ENCODE results near the gene GSKIP.
"Not testable (repeated sequence)": the region's sequence is repeated elsewhere in the genome, so short reads cannot be mapped to it uniquely, and the experiment has no call there.

Gene GSKIP

GRCh38 chr14:96362965-96363750 is at the start of gene GSKIP, which contains the start of gene ATG2B:
TSS of gene GSKIP (plus strand) at chr14:96363526. CDS start at chr14:96382248, 18,722 bp downstream.
TSS of gene ATG2B (minus strand) at chr14:96363341. CDS start at chr14:96362976, 365 bp downstream.
- peak; percentile 35 for DNase-seq

- no peak for DNase-seq
Observed at GRCh38 chr14:96316087-96316486, 47.2 kb upstream of the GSKIP start.

GRCh38 chr14:96318836-96319235 is 44.5 kb upstream of the GSKIP start:
- no peak for DNase-seq

- no peak for DNase-seq
Observed at GRCh38 chr14:96320605-96321004, 42.7 kb upstream of the GSKIP start.

GRCh38 chr14:96324219-96324618 is 39.1 kb upstream of the GSKIP start:
- DNase-seq: no peak

GRCh38 chr14:96338551-96338950 is 24.8 kb upstream of the GSKIP start:
- DNase-seq: no peak

- DNase-seq: no peak
Observed at GRCh38 chr14:96341323-96341722, 22.0 kb upstream of the GSKIP start.

- DNase-seq: no peak
Observed at GRCh38 chr14:96345669-96346068, 17.7 kb upstream of the GSKIP start.

- DNase-seq: not testable (repeated sequence)
Observed at GRCh38 chr14:96347957-96348356, 15.4 kb upstream of the GSKIP start.

GRCh38 chr14:96349286-96350075 is 13.8 kb upstream of the GSKIP start:
- no peak for DNase-seq

GRCh38 chr14:96351986-96352385 is 11.3 kb upstream of the GSKIP start:
- DNase-seq: no peak

- DNase-seq: no peak
Observed at GRCh38 chr14:96352708-96353107, 10.6 kb upstream of the GSKIP start.

- DNase-seq: no peak
Observed at GRCh38 chr14:96354246-96354645, 9.1 kb upstream of the GSKIP start.

- DNase-seq: no peak
Observed at GRCh38 chr14:96357216-96357615, 6.1 kb upstream of the GSKIP start.

GRCh38 chr14:96359959-96360358 is 3.4 kb upstream of the GSKIP start:
- DNase-seq: no peak

- peak; percentile 3 for DNase-seq
Observed at GRCh38 chr14:96362071-96362964, 1.0 kb upstream of the GSKIP start.

GRCh38 chr14:96363751-96364336 is 518 bp downstream of the GSKIP start:
- DNase-seq: no peak

- DNase-seq: no peak
Observed at GRCh38 chr14:96364962-96365361, 1.6 kb downstream of the GSKIP start.

- DNase-seq: no peak
Observed at GRCh38 chr14:96368534-96368933, 5.2 kb downstream of the GSKIP start.

- DNase-seq: no peak
Observed at GRCh38 chr14:96370528-96370927, 7.2 kb downstream of the GSKIP start.

- no peak for DNase-seq
Observed at GRCh38 chr14:96373538-96373937, 10.2 kb downstream of the GSKIP start.

GRCh38 chr14:96376093-96376492 is 12.8 kb downstream of the GSKIP start:
- no peak for DNase-seq

GRCh38 chr14:96380735-96381134 is 17.4 kb downstream of the GSKIP start:
- DNase-seq: no peak

All from GF-D8 (cell line).